K562 (cell line): ENCODE measurements around the gene TEAD4. TPM values are rescaled to one million over a fixed set of nuclear protein-coding genes. Genes with fewer than 3 reads are reported as not detected.

Source experiments
- ATAC-seq: fragments of 200-7000 bp; cut with Tn5 transposase; 3 replicates; pipeline ENCODE4 v1.9.1; 2020; ENCODE audit warnings: moderate library complexity
- BruUV-seq: library from RNA; stranded (reverse); fragments of 400-500 nt; replicated peaks from 2 replicates; lab custom pipeline; 2021; lab: Mats Ljungman, UMichigan
- CTCF ChIA-PET: fragments of 300-600 bp; formaldehyde crosslinking; extraction: SDS; loops from one replicate; lab custom pipeline; 2021; ENCODE audit warnings: low intra/inter-chr PET ratio; lab: Yijun Ruan, JAX
- POLR2A ChIA-PET: fragments of 300-600, 350-650 bp; sonication (Branson Sonifier 250); formaldehyde crosslinking; extraction: SDS; loops from one replicate; lab custom pipeline; 2021; ENCODE audit warnings: antibody characterized with exemption, inconsistent platforms; lab: Yijun Ruan, JAX
- DNase-seq, 4 experiments: peaks; one replicate each; pipeline versions ENCODE4 v3.0.0 to v3.0.0-alpha.2; 2011 to 2018; ENCODE audit warnings: low spot score in 3 of 4, mixed read lengths in 3 of 4; ENCODE audit errors: extremely low read depth in 1 of 4
- FAIRE-seq: peaks from 2 replicates; lab custom pipeline; 2011; peaks lifted over from hg19 to GRCh38; lab: Jason Lieb, UNC
- H2AFZ ChIP-seq: 2 replicates; pipeline ENCODE4 v1.6.0; 2011; ENCODE audit warnings: low read depth, low read length, control low read depth, inconsistent platforms
- H3K27ac ChIP-seq: fragments of 200-600 bp; 3 replicates; pipeline ENCODE4 v1.8.0; 2011; ENCODE audit warnings: low read depth, mild to moderate bottlenecking, control low read depth, inconsistent platforms, low read length, moderate library complexity, mixed read lengths; ENCODE audit errors: extremely low read depth
- H3K27me3 ChIP-seq, 2 experiments: fragments of 300-600 bp in 1 of 2; 2 replicates in 1 of 2; 3 replicates in 1 of 2; pipeline versions ENCODE4 v1.6.0 to v1.8.0; 2011; ENCODE audit warnings: inconsistent platforms in 2 of 2, low read length in 2 of 2, mild to moderate bottlenecking in 1 of 2, mixed read lengths in 1 of 2, moderate library complexity in 1 of 2; ENCODE audit not compliant: control insufficient read depth in 2 of 2, insufficient read depth in 2 of 2
- H3K36me3 ChIP-seq: fragments of 300-600 bp; 3 replicates; pipeline ENCODE4 v1.8.0; 2011; ENCODE audit warnings: mild to moderate bottlenecking, low read length, inconsistent platforms; ENCODE audit not compliant: control insufficient read depth, insufficient read depth
- H3K4me1 ChIP-seq, 2 experiments: fragments of 200-600 bp in 1 of 2; replicated peaks in 1 of 2; 2 replicates in 1 of 2; 3 replicates in 1 of 2; pipeline versions ENCODE4 v1.5.1 to v1.8.0; 2011; ENCODE audit warnings: inconsistent platforms in 2 of 2, low read length in 2 of 2, mild to moderate bottlenecking in 1 of 2, mixed read lengths in 1 of 2, moderate library complexity in 1 of 2; ENCODE audit not compliant: control insufficient read depth in 2 of 2, insufficient read depth in 2 of 2
- H3K4me2 ChIP-seq: 2 replicates; pipeline ENCODE4 v1.6.1; 2011; ENCODE audit warnings: low read length, control low read depth, inconsistent platforms, mixed read lengths; ENCODE audit not compliant: insufficient read depth
- H3K4me3 ChIP-seq: fragments of 200-600 bp; sonication (generic), shearing (Covaris generic); 2 replicates; pipeline ENCODE4 v1.5.1; 2016; ENCODE audit warnings: control low read depth, inconsistent platforms
- H3K79me2 ChIP-seq: fragments of 200-600 bp; 3 replicates; pipeline ENCODE4 v1.8.0; 2011; ENCODE audit warnings: low read length, inconsistent platforms; ENCODE audit not compliant: control insufficient read depth, insufficient read depth
- H3K9ac ChIP-seq, 2 experiments: 2 replicates each; pipeline versions ENCODE4 v1.6.0 to v1.6.1; 2011; ENCODE audit warnings: low read depth in 2 of 2, low read length in 2 of 2, control low read depth in 1 of 2, inconsistent platforms in 1 of 2, mild to moderate bottlenecking in 1 of 2, mixed read lengths in 1 of 2; ENCODE audit not compliant: insufficient read depth in 1 of 2
- H3K9me1 ChIP-seq: one replicate; pipeline ENCODE4 v1.6.0; 2011; ENCODE audit warnings: inconsistent platforms, mild to moderate bottlenecking, low read length, moderate library complexity; ENCODE audit not compliant: control insufficient read depth, insufficient read depth
- H3K9me3 ChIP-seq: replicated peaks from 2 replicates; pipeline ENCODE4 v1.5.1; 2011; ENCODE audit warnings: low read depth, low read length, inconsistent platforms; ENCODE audit not compliant: control insufficient read depth, insufficient read depth
- H4K20me1 ChIP-seq: replicated peaks from 2 replicates; pipeline ENCODE4 v1.6.1; 2011; ENCODE audit warnings: low read length, inconsistent platforms, mixed read lengths; ENCODE audit not compliant: control insufficient read depth, insufficient read depth
- CSDE1 ChIP-seq, 2 experiments: fragments of 450-650 bp; IDR thresholded peaks; 2 replicates each; pipeline ENCODE4 v1.6.1; 2016; ENCODE audit warnings: mild to moderate bottlenecking in 1 of 2
- DLX4 ChIP-seq: fragments of 250-450 bp; sonication (Bioruptor Pico); IDR thresholded peaks from 2 replicates; pipeline ENCODE4 v1.6.1; 2021; ENCODE audit warnings: mild to moderate bottlenecking
- GABPA ChIP-seq: fragments of 200-800 bp; sonication (Bioruptor generic); conservative IDR thresholded peaks from 2 replicates; pipeline ENCODE4 v1.6.1; 2016; ENCODE audit warnings: low read depth, missing genetic modification characterization, missing compliant biosample characterization
- IRF2 ChIP-seq: sonication (generic); formaldehyde crosslinking; IDR thresholded peaks from 2 replicates; pipeline ENCODE4 v1.8.1; 2022; ENCODE audit warnings: mild to moderate bottlenecking, missing genetic modification reagents
- L3MBTL2 ChIP-seq: fragments of 450-650 bp; IDR thresholded peaks from 2 replicates; pipeline ENCODE4 v1.6.1; 2016; ENCODE audit warnings: mild to moderate bottlenecking, moderate library complexity
- MED1 ChIP-seq: sonication (generic); formaldehyde crosslinking; IDR thresholded peaks from 2 replicates; pipeline ENCODE4 v1.8.1; 2023; ENCODE audit warnings: missing genetic modification reagents, borderline replicate concordance
- MTA2 ChIP-seq: fragments of 450-650 bp; IDR thresholded peaks from 2 replicates; pipeline ENCODE4 v1.6.1; 2016; ENCODE audit warnings: low read depth
- NFYB ChIP-seq: IDR thresholded peaks from 2 replicates; pipeline ENCODE4 v1.6.1; 2011; ENCODE audit warnings: mild to moderate bottlenecking, moderate library complexity; ENCODE audit not compliant: insufficient read length; ENCODE audit errors: extremely low read depth
- NR2F6 ChIP-seq: fragments of 450-650 bp; formaldehyde crosslinking; IDR thresholded peaks from 2 replicates; pipeline ENCODE4 v1.4.0; 2020; ENCODE audit warnings: mild to moderate bottlenecking
- PHB2 ChIP-seq: fragments of 450-650 bp; IDR thresholded peaks from 2 replicates; pipeline ENCODE4 v1.6.1; 2017; ENCODE audit warnings: low read depth
- SIN3A ChIP-seq, 2 experiments: fragments of 150-350 bp in 1 of 2; IDR thresholded peaks; 2 replicates each; pipeline ENCODE4 v1.6.1; 2011 to 2016; ENCODE audit warnings: borderline replicate concordance in 2 of 2, low read depth in 2 of 2, low read length in 2 of 2, mild to moderate bottlenecking in 2 of 2, moderate library complexity in 2 of 2; ENCODE audit not compliant: control insufficient read depth in 1 of 2
- TCF3 ChIP-seq: sonication (generic); formaldehyde crosslinking; IDR thresholded peaks from 2 replicates; pipeline ENCODE4 v1.4.0; 2020; ENCODE audit warnings: mild to moderate bottlenecking, missing genetic modification reagents
- ZNF830 ChIP-seq: fragments of 250-450 bp; sonication (Bioruptor Pico); IDR thresholded peaks from 2 replicates; pipeline ENCODE4 v1.5.0; 2021; ENCODE audit warnings: mild to moderate bottlenecking
- WGBS: fragments of 100-300 bp; shearing (Covaris generic); methylation state at CpG from one replicate; pipeline ENCODE4 v1.1.6; 2016; ENCODE audit warnings: low coverage, mixed read lengths; ENCODE audit not compliant: insufficient coverage; ENCODE audit errors: missing lambda C conversion rate; 5-methylcytosine and 5-hydroxymethylcytosine counted together
- in situ Hi-C: fragments of 300-500 bp; cut with MboI; formaldehyde crosslinking; loops from 4 replicates; pipeline ENCODE4 v1.15.0; 2018; ENCODE audit warnings: inconsistent platforms, mixed read lengths
- intact Hi-C: fragments of 100-400 bp; cut with micrococcal nuclease; formaldehyde crosslinking; loops from 2 replicates; pipeline ENCODE4 v1.14.2; 2022
- polyA plus RNA-seq, 8 experiments: library from polyadenylated mRNA; depleted of rRNA in 4 of 8; stranded (reverse) in 5 of 8; unstranded in 3 of 8; fragments of >200 nt; fragmentation: Nextera tagmentation in 2 of 8; fragmentation: Illumina TruSeq in 1 of 8; extraction: Ambion mirVana in 2 of 8; extraction: Trizol in 1 of 8; gene quantifications; 2 replicates each; pipeline versions ENCODE4 v1.2.1 to v1.2.3, GENCODE V29; 2011 to 2014; ENCODE audit warnings: inconsistent platforms in 1 of 8, missing spikeins in 1 of 8
- total RNA-seq, 7 experiments: library from RNA; depleted of rRNA in 6 of 7; stranded (reverse); fragments of >200 nt in 6 of 7; fragmentation: Illumina TruSeq in 2 of 7; extraction: Trizol in 2 of 7; gene quantifications; 2 replicates each; pipeline versions ENCODE4 v1.2.1 to v1.2.3, GENCODE V29; 2011 to 2021; ENCODE audit warnings: low replicate concordance in 1 of 7

TEAD4 gene
- total and polyA plus RNA-seq, 9 of the 15 experiments (the other 6 are each of a cell fraction or from before 2014, with no cell fraction given) = 0.82 to 40.0 (median 17.0) TPM

DNA sequence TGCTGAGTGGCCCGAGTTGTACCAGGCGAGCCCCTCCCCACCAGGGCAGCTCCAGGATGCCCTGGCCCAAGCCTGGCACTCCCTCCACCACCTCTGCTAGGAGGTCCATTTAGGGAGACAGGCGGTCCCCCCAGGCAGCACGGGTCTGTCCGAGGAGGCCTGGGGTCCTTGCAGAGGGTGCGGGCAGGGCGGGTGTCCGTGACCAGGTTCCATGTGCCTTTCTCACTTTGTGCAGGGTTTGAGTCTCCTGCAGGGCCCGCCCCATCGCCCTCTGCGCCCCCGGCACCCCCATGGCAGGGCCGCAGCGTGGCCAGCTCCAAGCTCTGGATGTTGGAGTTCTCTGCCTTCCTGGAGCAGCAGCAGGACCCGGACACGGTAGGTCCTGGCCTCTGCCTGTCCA lies 61.2 kb downstream of the TEAD4 start:
- H3K79me2 ChIP-seq = no peaks in the 10 kb centered on the region
- H3K27me3 ChIP-seq = no peaks in the 10 kb centered on the region
- ChIA-PET POLR2A (no interaction called here), CTCF (no interaction called here)
- DNase-seq (no peak), FAIRE-seq (no peak)
- H4K20me1 ChIP-seq = no peaks in the 10 kb centered on the region
- 81% methylated on average over 3 of the region's 16 CpGs for WGBS
- H3K4me3 ChIP-seq = no peak overlapping the region
- BruUV-seq = no TSS peak
- in situ Hi-C loops = no loop called here
- H3K9me3 ChIP-seq = no peaks in the 10 kb centered on the region
- intact Hi-C loops = no loop called here
- H3K4me1 ChIP-seq = no peaks in the 10 kb centered on the region; a peak in 1 of 5 replicates
- no peak overlapping the region for H3K4me2 ChIP-seq
- H3K9me1 ChIP-seq = no peaks in the 10 kb centered on the region
- no peak for TF ChIP-seq PHB2
- TF ChIP-seq, all 486 proteins: peak for 0
- peaks cover 38% of the 10 kb centered on the region; the same call in 1 of the 3 replicates for H3K36me3 ChIP-seq
- H3K27ac ChIP-seq = no peak overlapping the region
- no peak overlapping the region for H3K9ac ChIP-seq
- no peak overlapping the region for H2AFZ ChIP-seq
- no peak for ATAC-seq

DNA sequence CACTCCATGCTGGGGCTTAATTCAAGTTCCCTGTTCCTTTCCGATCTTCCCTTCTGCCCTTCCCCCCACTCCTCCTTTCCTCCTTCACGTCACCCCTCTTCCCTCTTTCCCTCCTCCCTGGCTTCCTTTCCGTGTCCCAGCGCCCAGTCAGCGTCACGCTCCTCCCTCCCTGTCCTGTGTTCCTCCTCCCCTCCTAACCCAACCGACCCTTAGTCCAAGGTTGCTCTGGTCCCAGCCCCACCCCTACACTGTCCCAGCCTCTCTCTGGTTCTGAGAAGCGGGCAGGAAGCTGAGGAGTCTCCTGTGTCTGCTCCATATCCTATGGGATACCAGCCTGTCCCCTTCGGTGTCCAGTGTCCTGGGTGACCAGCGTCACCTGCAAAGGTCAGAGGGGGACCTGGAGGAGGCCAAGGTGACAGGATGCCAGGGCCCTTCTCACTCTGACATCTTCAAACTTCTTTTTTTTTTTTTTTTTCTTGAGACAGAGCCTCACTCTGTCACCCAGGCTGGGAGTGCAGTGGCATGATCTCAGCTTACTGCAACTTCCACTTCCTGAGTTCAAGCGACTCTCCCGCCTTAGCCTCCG lies 61.7 kb downstream of the TEAD4 start:
- POLR2A ChIA-PET = no interaction called here
- ATAC-seq = no peak
- CTCF ChIA-PET = no interaction called here
- in situ Hi-C loops = no loop called here
- Histone ChIP-seq H3K4me1 (no peaks in the 10 kb centered on the region; a peak in 1 of 5 replicates), H3K27ac (no peak overlapping the region), H3K4me2 (no peak overlapping the region), H4K20me1 (no peaks in the 10 kb centered on the region), H3K9me3 (no peaks in the 10 kb centered on the region), H3K4me3 (no peak overlapping the region), H2AFZ (no peak overlapping the region), H3K9me1 (no peaks in the 10 kb centered on the region), H3K79me2 (no peaks in the 10 kb centered on the region), H3K9ac (no peak overlapping the region)
- DNase-seq = no peak
- FAIRE-seq = no peak
- BruUV-seq = no TSS peak
- intact Hi-C loops = no loop called here
- WGBS = 86% methylated on average over 11 of the region's 13 CpGs
- no peak for TF ChIP-seq MTA2
- no peak for TF ChIP-seq IRF2 (CRISPR knock-in tag)
- TF ChIP-seq NFYB = no peak
- TF ChIP-seq ZNF830 (CRISPR knock-in tag) = no peak
- TF ChIP-seq NR2F6 (CRISPR knock-in tag) = no peak
- TF ChIP-seq GABPA (tag) = no peak
- TF ChIP-seq TCF3 = no peak
- TF ChIP-seq DLX4 (CRISPR knock-in tag) = no peak
- TF ChIP-seq CSDE1 (IDR thresholded peaks at IDR 0.05) = no peak
- no peak for TF ChIP-seq SIN3A (IDR thresholded peaks at IDR 0.05; ENCODE audit: borderline replicate concordance in 2 of 2, control insufficient read depth in 1 of 2, low read depth in 2 of 2, low read length in 2 of 2)
- no peak for TF ChIP-seq MED1
- TF ChIP-seq L3MBTL2 = no peak
- TF ChIP-seq, all 486 proteins: peak for 0
- Histone ChIP-seq H3K36me3 (peaks cover 36% of the 10 kb centered on the region; the same call in 1 of the 3 replicates), H3K27me3 (no peaks in the 10 kb centered on the region)
